K562 (cell line): ENCODE data around the gene RABL6. TPM values are rescaled to one million over a fixed set of nuclear protein-coding genes. Genes with fewer than 3 reads are reported as not detected.

ENCODE experiments used
- CHCHD3 ChIP-seq: fragments of 250-450 bp; sonication (Bioruptor Pico); IDR thresholded peaks from 2 replicates; pipeline ENCODE4 v2.1.2; 2022; ENCODE audit warnings: mild to moderate bottlenecking
- CREB1 ChIP-seq, 2 experiments: sonication (generic) in 1 of 2; formaldehyde crosslinking in 1 of 2; IDR thresholded peaks; 2 replicates each; pipeline versions ENCODE4 v1.6.1 to v1.8.0; 2012 to 2022; ENCODE audit warnings: inconsistent platforms in 1 of 2, mild to moderate bottlenecking in 1 of 2, missing genetic modification reagents in 1 of 2, moderate library complexity in 1 of 2
- FIP1L1 ChIP-seq: fragments of 200-400 bp; formaldehyde crosslinking; IDR thresholded peaks from 2 replicates; pipeline ENCODE4 v1.6.1; 2018; ENCODE audit warnings: mild to moderate bottlenecking, low read depth, low read length; ENCODE audit not compliant: poor library complexity, severe bottlenecking
- HDAC1 ChIP-seq, 2 experiments: fragments of 450-650 bp; IDR thresholded peaks; 2 replicates each; pipeline ENCODE4 v1.6.1; 2016 to 2017; ENCODE audit warnings: inconsistent platforms in 1 of 2, mild to moderate bottlenecking in 1 of 2, moderate library complexity in 1 of 2
- HNRNPK ChIP-seq: fragments of 200-400 bp; formaldehyde crosslinking; IDR thresholded peaks from one replicate; pipeline ENCODE4 v1.6.1; 2018; ENCODE audit warnings: mild to moderate bottlenecking, low read depth, low read length; ENCODE audit not compliant: poor library complexity, severe bottlenecking
- HSF4 ChIP-seq: fragments of 250-450 bp; sonication (Bioruptor Pico); IDR thresholded peaks from 2 replicates; pipeline ENCODE4 v2.1.2; 2022; ENCODE audit warnings: mild to moderate bottlenecking, moderate library complexity, borderline replicate concordance
- KLF13 ChIP-seq: fragments of 450-650 bp; IDR thresholded peaks from 2 replicates; pipeline ENCODE4 v1.6.1; 2016; ENCODE audit warnings: missing genetic modification characterization, low read depth, mild to moderate bottlenecking, missing compliant biosample characterization, moderate library complexity, borderline replicate concordance
- LCOR ChIP-seq: sonication (generic); formaldehyde crosslinking; IDR thresholded peaks from 2 replicates; pipeline ENCODE4 v1.8.0; 2022; ENCODE audit warnings: mild to moderate bottlenecking, missing genetic modification reagents
- NR2C2 ChIP-seq, 2 experiments: fragments of 200-800 bp in 1 of 2; sonication (Bioruptor generic) in 1 of 2; sonication (generic) in 1 of 2; formaldehyde crosslinking in 1 of 2; IDR thresholded peaks; 2 replicates each; pipeline versions ENCODE4 v1.6.1 to v1.8.0; 2016 to 2022; ENCODE audit warnings: mild to moderate bottlenecking in 1 of 2, missing compliant biosample characterization in 1 of 2, missing genetic modification characterization in 1 of 2, missing genetic modification reagents in 1 of 2
- PCBP1 ChIP-seq: fragments of 200-400 bp; formaldehyde crosslinking; IDR thresholded peaks from 2 replicates; pipeline ENCODE4 v1.6.1; 2018; ENCODE audit warnings: mild to moderate bottlenecking, low read depth, low read length; ENCODE audit not compliant: poor library complexity, severe bottlenecking
- PYGO2 ChIP-seq: fragments of 450-650 bp; IDR thresholded peaks from 2 replicates; pipeline ENCODE4 v1.6.1; 2016; ENCODE audit warnings: mild to moderate bottlenecking, missing genetic modification characterization, moderate library complexity, missing compliant biosample characterization
- RBBP5 ChIP-seq: fragments of 200-600 bp; sonication (generic); IDR thresholded peaks from 2 replicates; pipeline ENCODE4 v1.6.1; 2012; ENCODE audit warnings: borderline replicate concordance, mild to moderate bottlenecking, low read length, control low read depth, inconsistent platforms; ENCODE audit not compliant: insufficient read depth, poor library complexity, severe bottlenecking
- RFX1 ChIP-seq: fragments of 450-650 bp; IDR thresholded peaks from 2 replicates; pipeline ENCODE4 v1.6.1; 2016; ENCODE audit warnings: mild to moderate bottlenecking, moderate library complexity
- TOE1 ChIP-seq, 2 experiments: fragments of 450-650 bp in 1 of 2; sonication (generic) in 1 of 2; formaldehyde crosslinking in 1 of 2; IDR thresholded peaks; 2 replicates each; pipeline versions ENCODE4 v1.7.1 to v1.8.0; 2016 to 2022; ENCODE audit warnings: borderline replicate concordance in 2 of 2, mild to moderate bottlenecking in 2 of 2, antibody characterized with exemption in 1 of 2, inconsistent platforms in 1 of 2, low read depth in 1 of 2, missing genetic modification reagents in 1 of 2, moderate library complexity in 1 of 2
- U2AF1 ChIP-seq: fragments of 200-400 bp; formaldehyde crosslinking; optimal IDR thresholded peaks from 2 replicates; pipeline ENCODE3; 2017; ENCODE audit warnings: mild to moderate bottlenecking, low read depth, low read length, moderate library complexity
- ZFX ChIP-seq: sonication (generic); formaldehyde crosslinking; IDR thresholded peaks from 2 replicates; pipeline ENCODE4 v1.8.0; 2022; ENCODE audit warnings: mild to moderate bottlenecking, missing genetic modification reagents, moderate library complexity
- ZNF217 ChIP-seq: sonication (generic); formaldehyde crosslinking; IDR thresholded peaks from 2 replicates; pipeline ENCODE4 v1.8.0; 2022; ENCODE audit warnings: mild to moderate bottlenecking, missing genetic modification reagents
- ZNF507 ChIP-seq: conservative IDR thresholded peaks from 2 replicates; pipeline ENCODE4 v1.6.1; 2017; ENCODE audit warnings: missing genetic modification characterization, missing compliant biosample characterization
- polyA plus RNA-seq, 8 experiments: library from polyadenylated mRNA; depleted of rRNA in 4 of 8; stranded (reverse) in 5 of 8; unstranded in 3 of 8; fragments of >200 nt; fragmentation: Nextera tagmentation in 2 of 8; fragmentation: Illumina TruSeq in 1 of 8; extraction: Ambion mirVana in 2 of 8; extraction: Trizol in 1 of 8; gene quantifications; 2 replicates each; pipeline versions ENCODE4 v1.2.1 to v1.2.3, GENCODE V29; 2011 to 2014; ENCODE audit warnings: inconsistent platforms in 1 of 8, missing spikeins in 1 of 8
- total RNA-seq, 7 experiments: library from RNA; depleted of rRNA in 6 of 7; stranded (reverse); fragments of >200 nt in 6 of 7; fragmentation: Illumina TruSeq in 2 of 7; extraction: Trizol in 2 of 7; gene quantifications; 2 replicates each; pipeline versions ENCODE4 v1.2.1 to v1.2.3, GENCODE V29; 2011 to 2021; ENCODE audit warnings: low replicate concordance in 1 of 7
- TF ChIP-seq, protein P1 (sequence below): conservative IDR thresholded peaks from 2 replicates; pipeline ENCODE4 v1.6.1; 2011; ENCODE audit warnings: low read depth, mild to moderate bottlenecking, low read length; ENCODE audit not compliant: control insufficient read depth
- TF ChIP-seq, protein P2 (sequence below): sonication (generic); formaldehyde crosslinking; IDR thresholded peaks from 2 replicates; pipeline ENCODE4 v1.8.0; 2023; ENCODE audit warnings: mild to moderate bottlenecking, missing genetic modification reagents

The RABL6 gene
- total and polyA plus RNA-seq, 9 of the 15 experiments (the other 6 are each of a cell fraction or from before 2014, with no cell fraction given) = 5.6 to 181 (median 84.5) TPM

DNA sequence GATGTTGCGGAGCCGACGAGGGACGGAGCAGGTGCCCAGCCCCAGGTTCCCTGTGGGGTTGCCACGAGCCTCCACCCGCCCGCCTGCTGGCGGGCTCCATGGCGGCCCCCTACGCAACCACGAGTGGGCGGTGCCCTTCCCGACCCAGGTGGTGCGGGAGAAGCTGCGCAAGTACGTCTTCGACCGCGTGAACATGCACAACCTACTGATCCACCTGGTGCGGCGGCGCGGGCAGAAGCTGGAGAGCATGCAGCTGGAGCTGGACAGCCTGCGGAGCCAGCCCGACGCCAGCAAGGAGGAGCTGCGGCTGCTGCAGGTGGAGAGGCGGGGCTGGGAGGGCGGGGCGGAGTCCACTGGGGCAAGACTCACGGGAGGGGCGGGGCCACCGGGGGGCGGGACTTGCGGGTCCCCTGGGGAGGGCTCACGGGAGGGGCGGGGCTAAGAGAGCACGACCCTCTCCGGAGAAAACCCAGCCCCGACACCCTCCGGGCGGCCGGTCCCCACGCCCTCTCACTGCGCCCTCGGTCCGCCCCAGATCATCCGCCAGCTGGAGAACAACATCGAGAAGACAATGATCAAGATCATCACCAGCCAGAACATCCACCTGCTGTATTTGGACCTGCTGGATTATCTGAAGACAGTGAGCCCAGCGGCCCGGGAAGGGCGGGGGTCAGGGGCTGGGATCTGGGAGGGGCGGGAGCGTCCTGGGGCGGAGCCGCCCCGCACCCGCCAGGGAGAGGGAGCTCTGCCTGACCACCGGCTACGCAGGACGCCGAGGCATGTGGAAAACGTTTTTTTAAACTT, 7.7 kb upstream of the RABL6 start (continued):
- TF ChIP-seq FIP1L1 (peak; percentile 66), HNRNPK (no peak), U2AF1 (peak; percentile 36), RBBP5 (peak; percentile 51), ZNF507 (tag) (no peak), CHCHD3 (CRISPR knock-in tag) (no peak), PYGO2 (tag) (no peak), PCBP1 (peak; percentile 24), RFX1 (no peak), TOE1 (IDR thresholded peaks at IDR 0.05; ENCODE audit: borderline replicate concordance) (0 out of 2 replicates have a peak, but pooled peaks have one; percentile 22), TOE1 (CRISPR knock-in tag; IDR thresholded peaks at IDR 0.05; ENCODE audit: borderline replicate concordance, low read depth) (no peak), ZFX (CRISPR knock-in tag) (no peak), NR2C2 (CRISPR knock-in tag; IDR thresholded peaks at IDR 0.05) (no peak), NR2C2 (tag; IDR thresholded peaks at IDR 0.05) (peak; percentile 48), ZNF217 (CRISPR knock-in tag) (no peak), HDAC1 (IDR thresholded peaks at IDR 0.05) (peak in 1 of 2 experiments; percentile 28; a peak in 1 of 4 replicates), CREB1 (IDR thresholded peaks at IDR 0.05) (no peak), CREB1 (CRISPR knock-in tag; IDR thresholded peaks at IDR 0.05) (peak; percentile 27; the same call in 1 of the 2 replicates), HSF4 (CRISPR knock-in tag) (no peak), LCOR (CRISPR knock-in tag) (0 out of 2 replicates have a peak, but pooled peaks have one; percentile 57), KLF13 (tag) (peak; percentile 66; the same call in 1 of the 2 replicates)
- TF ChIP-seq, protein P1, sequence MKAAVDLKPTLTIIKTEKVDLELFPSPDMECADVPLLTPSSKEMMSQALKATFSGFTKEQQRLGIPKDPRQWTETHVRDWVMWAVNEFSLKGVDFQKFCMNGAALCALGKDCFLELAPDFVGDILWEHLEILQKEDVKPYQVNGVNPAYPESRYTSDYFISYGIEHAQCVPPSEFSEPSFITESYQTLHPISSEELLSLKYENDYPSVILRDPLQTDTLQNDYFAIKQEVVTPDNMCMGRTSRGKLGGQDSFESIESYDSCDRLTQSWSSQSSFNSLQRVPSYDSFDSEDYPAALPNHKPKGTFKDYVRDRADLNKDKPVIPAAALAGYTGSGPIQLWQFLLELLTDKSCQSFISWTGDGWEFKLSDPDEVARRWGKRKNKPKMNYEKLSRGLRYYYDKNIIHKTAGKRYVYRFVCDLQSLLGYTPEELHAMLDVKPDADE = 0 out of 2 replicates have a peak, but pooled peaks have one; percentile 31
- TF ChIP-seq, protein P2, sequence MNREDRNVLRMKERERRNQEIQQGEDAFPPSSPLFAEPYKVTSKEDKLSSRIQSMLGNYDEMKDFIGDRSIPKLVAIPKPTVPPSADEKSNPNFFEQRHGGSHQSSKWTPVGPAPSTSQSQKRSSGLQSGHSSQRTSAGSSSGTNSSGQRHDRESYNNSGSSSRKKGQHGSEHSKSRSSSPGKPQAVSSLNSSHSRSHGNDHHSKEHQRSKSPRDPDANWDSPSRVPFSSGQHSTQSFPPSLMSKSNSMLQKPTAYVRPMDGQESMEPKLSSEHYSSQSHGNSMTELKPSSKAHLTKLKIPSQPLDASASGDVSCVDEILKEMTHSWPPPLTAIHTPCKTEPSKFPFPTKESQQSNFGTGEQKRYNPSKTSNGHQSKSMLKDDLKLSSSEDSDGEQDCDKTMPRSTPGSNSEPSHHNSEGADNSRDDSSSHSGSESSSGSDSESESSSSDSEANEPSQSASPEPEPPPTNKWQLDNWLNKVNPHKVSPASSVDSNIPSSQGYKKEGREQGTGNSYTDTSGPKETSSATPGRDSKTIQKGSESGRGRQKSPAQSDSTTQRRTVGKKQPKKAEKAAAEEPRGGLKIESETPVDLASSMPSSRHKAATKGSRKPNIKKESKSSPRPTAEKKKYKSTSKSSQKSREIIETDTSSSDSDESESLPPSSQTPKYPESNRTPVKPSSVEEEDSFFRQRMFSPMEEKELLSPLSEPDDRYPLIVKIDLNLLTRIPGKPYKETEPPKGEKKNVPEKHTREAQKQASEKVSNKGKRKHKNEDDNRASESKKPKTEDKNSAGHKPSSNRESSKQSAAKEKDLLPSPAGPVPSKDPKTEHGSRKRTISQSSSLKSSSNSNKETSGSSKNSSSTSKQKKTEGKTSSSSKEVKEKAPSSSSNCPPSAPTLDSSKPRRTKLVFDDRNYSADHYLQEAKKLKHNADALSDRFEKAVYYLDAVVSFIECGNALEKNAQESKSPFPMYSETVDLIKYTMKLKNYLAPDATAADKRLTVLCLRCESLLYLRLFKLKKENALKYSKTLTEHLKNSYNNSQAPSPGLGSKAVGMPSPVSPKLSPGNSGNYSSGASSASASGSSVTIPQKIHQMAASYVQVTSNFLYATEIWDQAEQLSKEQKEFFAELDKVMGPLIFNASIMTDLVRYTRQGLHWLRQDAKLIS (CRISPR knock-in tag) = peak; percentile 45; the same call in 1 of the 2 replicates
